Endothelial cell of umbilical vein (primary cell): Measurements from ENCODE around the gene ARMC3. TPM values are rescaled to one million over a fixed set of nuclear protein-coding genes. Genes with fewer than 3 reads are reported as not detected.

Experiments
- BruUV-seq: library from RNA; stranded (reverse); fragments of 400-500 nt; replicated peaks from 2 replicates; lab custom pipeline; 2021; lab: Mats Ljungman, UMichigan
- CTCF ChIA-PET: fragments of 300-600, 350-600 bp; sonication (Branson Sonifier 250); formaldehyde crosslinking; loops from one replicate; lab custom pipeline; 2021; ENCODE audit warnings: antibody characterized with exemption, inconsistent platforms; lab: Charles Lee
- POLR2A ChIA-PET: fragments of 300-600, 350-600 bp; sonication (Branson Sonifier 250); formaldehyde crosslinking; loops from one replicate; lab custom pipeline; 2021; ENCODE audit warnings: antibody characterized with exemption, inconsistent platforms; lab: Charles Lee
- DNase-seq: peaks from one replicate; pipeline ENCODE4 v3.0.0-alpha.2; 2011; ENCODE audit warnings: low read depth, low spot score
- FAIRE-seq: peaks from 2 replicates; lab custom pipeline; 2011; peaks lifted over from hg19 to GRCh38; lab: Jason Lieb, UNC
- H2AFZ ChIP-seq: 2 replicates; pipeline ENCODE4 v1.6.0; 2012; ENCODE audit warnings: low read depth, low read length, control low read depth, inconsistent platforms
- H3K27ac ChIP-seq: 2 replicates; pipeline ENCODE4 v1.5.1; 2011; ENCODE audit warnings: low read depth, mild to moderate bottlenecking, control low read depth, low read length, moderate library complexity; ENCODE audit not compliant: insufficient read depth
- H3K27me3 ChIP-seq, 2 experiments: 2 replicates each; pipeline versions ENCODE4 v1.6.0 to v1.6.1; 2011; ENCODE audit warnings: low read length in 2 of 2, mixed read lengths in 1 of 2; ENCODE audit not compliant: control insufficient read depth in 2 of 2, insufficient read depth in 2 of 2
- H3K36me3 ChIP-seq, 2 experiments: 2 replicates in 1 of 2; 3 replicates in 1 of 2; pipeline ENCODE4 v1.5.1; 2011; ENCODE audit warnings: low read length in 2 of 2, mild to moderate bottlenecking in 1 of 2, moderate library complexity in 1 of 2; ENCODE audit not compliant: control insufficient read depth in 2 of 2, insufficient read depth in 2 of 2; ENCODE audit errors: extremely low read depth in 1 of 2
- H3K4me1 ChIP-seq: 3 replicates; pipeline ENCODE4 v1.5.1; 2011; ENCODE audit warnings: mild to moderate bottlenecking, low read length; ENCODE audit not compliant: control insufficient read depth, insufficient read depth; ENCODE audit errors: extremely low read depth
- H3K4me2 ChIP-seq: 2 replicates; pipeline ENCODE4 v1.6.1; 2011; ENCODE audit warnings: low read length, control low read depth, mixed read lengths; ENCODE audit not compliant: insufficient read depth
- H3K4me3 ChIP-seq, 3 experiments: fragments of 200-600 bp in 1 of 3; sonication (generic), shearing (Covaris generic) in 1 of 3; replicated peaks in 1 of 3; 2 replicates each; pipeline ENCODE4 v1.5.1; 2011 to 2016; ENCODE audit warnings: control low read depth in 3 of 3, low read length in 3 of 3, mild to moderate bottlenecking in 2 of 3, inconsistent platforms in 1 of 3, low read depth in 1 of 3, moderate library complexity in 1 of 3; ENCODE audit not compliant: insufficient read depth in 1 of 3
- H3K79me2 ChIP-seq: 2 replicates; pipeline ENCODE4 v1.6.0; 2012; ENCODE audit warnings: low read length, inconsistent platforms; ENCODE audit not compliant: control insufficient read depth, insufficient read depth
- H3K9ac ChIP-seq: replicated peaks from 2 replicates; pipeline ENCODE3; 2011; ENCODE audit warnings: low read length, control low read depth; ENCODE audit not compliant: insufficient read depth; ENCODE audit errors: extremely low read depth
- H3K9me1 ChIP-seq: replicated peaks from 3 replicates; pipeline ENCODE4 v1.6.0; 2011; ENCODE audit warnings: mild to moderate bottlenecking, low read length; ENCODE audit not compliant: control insufficient read depth, insufficient read depth; ENCODE audit errors: extremely low read depth
- H3K9me3 ChIP-seq: replicated peaks from 2 replicates; pipeline ENCODE4 v1.5.1; 2012; ENCODE audit warnings: low read length, inconsistent platforms; ENCODE audit not compliant: control insufficient read depth, insufficient read depth
- H4K20me1 ChIP-seq: replicated peaks from 2 replicates; pipeline ENCODE3; 2011; ENCODE audit warnings: mild to moderate bottlenecking, low read length; ENCODE audit not compliant: control insufficient read depth, insufficient read depth; ENCODE audit errors: extremely low read depth
- EZH2 ChIP-seq: IDR thresholded peaks from 2 replicates; pipeline ENCODE4 v1.6.1; 2012; ENCODE audit warnings: borderline replicate concordance, low read depth, mild to moderate bottlenecking, moderate library complexity, low read length, inconsistent platforms; ENCODE audit not compliant: severe bottlenecking
- FOS ChIP-seq: IDR thresholded peaks from 2 replicates; pipeline ENCODE4 v1.6.1; 2011; ENCODE audit warnings: mild to moderate bottlenecking, low read length, moderate library complexity, borderline replicate concordance; ENCODE audit not compliant: insufficient read depth
- GATA2 ChIP-seq: IDR thresholded peaks from 2 replicates; pipeline ENCODE4 v1.7.0; 2011; ENCODE audit warnings: low read depth, mild to moderate bottlenecking, moderate library complexity, mixed read lengths, low read length; ENCODE audit not compliant: insufficient read length, insufficient read depth
- JUN ChIP-seq: IDR thresholded peaks from 2 replicates; pipeline ENCODE4 v1.6.1; 2011; ENCODE audit warnings: borderline replicate concordance, low read depth; ENCODE audit not compliant: insufficient read length, insufficient read depth
- MYC ChIP-seq: IDR thresholded peaks from one replicate; pipeline ENCODE4 v1.6.1; 2011; ENCODE audit warnings: mild to moderate bottlenecking, low read depth, low read length
- POLR2A ChIP-seq: IDR thresholded peaks from 2 replicates; pipeline ENCODE4 v1.6.1; 2012; ENCODE audit warnings: low read depth, mild to moderate bottlenecking, control low read depth, low read length
- POLR2AphosphoS5 ChIP-seq: IDR thresholded peaks from 2 replicates; pipeline ENCODE4 v1.6.1; 2012; ENCODE audit warnings: low read depth, mild to moderate bottlenecking, control low read depth, low read length, moderate library complexity; ENCODE audit not compliant: insufficient read depth
- dilution Hi-C: fragments of 300-500 bp; cut with MboI; formaldehyde crosslinking; loops from one replicate; pipeline ENCODE4 v1.15.0; 2019; ENCODE audit warnings: low sequenced_read_pairs; ENCODE audit not compliant: extremely low pct_ligation_motif_present
- intact Hi-C: fragments of 100-400 bp; cut with micrococcal nuclease; formaldehyde crosslinking; loops from one replicate; pipeline ENCODE4 v1.10.0; 2022
- polyA plus RNA-seq, 4 experiments: library from polyadenylated mRNA; depleted of rRNA in 3 of 4; stranded (reverse) in 3 of 4; unstranded in 1 of 4; fragments of >200 nt; gene quantifications; 2 replicates each; pipeline versions ENCODE4 v1.2.1 to v1.2.3, GENCODE V29; 2011 to 2012; ENCODE audit warnings: missing spikeins in 1 of 4
- total RNA-seq: library from RNA; stranded (reverse); gene quantifications from 2 replicates; pipeline ENCODE4 v1.2.3, GENCODE V29; 2021
- TF ChIP-seq, protein P1 (sequence below), 2 donors: IDR thresholded peaks; 1 replicate in 1 of 2; 2 replicates in 1 of 2; pipeline ENCODE4 v1.5.1; 2011; ENCODE audit warnings: low read length in 2 of 2, mild to moderate bottlenecking in 2 of 2, moderate library complexity in 2 of 2, control low read depth in 1 of 2, inconsistent platforms in 1 of 2, low read depth in 1 of 2; ENCODE audit not compliant: insufficient read depth in 1 of 2; ENCODE audit errors: extremely low read depth in 1 of 2
- TF ChIP-seq, protein P2 (sequence below): IDR thresholded peaks from 2 replicates; pipeline ENCODE4 v1.6.1; 2011; ENCODE audit not compliant: insufficient read depth, insufficient read length

The ARMC3 gene
- total and polyA plus RNA-seq, 2 donors (not counting 3 experiments of a cell fraction or from before 2014, with no cell fraction given): not detected

DNA sequence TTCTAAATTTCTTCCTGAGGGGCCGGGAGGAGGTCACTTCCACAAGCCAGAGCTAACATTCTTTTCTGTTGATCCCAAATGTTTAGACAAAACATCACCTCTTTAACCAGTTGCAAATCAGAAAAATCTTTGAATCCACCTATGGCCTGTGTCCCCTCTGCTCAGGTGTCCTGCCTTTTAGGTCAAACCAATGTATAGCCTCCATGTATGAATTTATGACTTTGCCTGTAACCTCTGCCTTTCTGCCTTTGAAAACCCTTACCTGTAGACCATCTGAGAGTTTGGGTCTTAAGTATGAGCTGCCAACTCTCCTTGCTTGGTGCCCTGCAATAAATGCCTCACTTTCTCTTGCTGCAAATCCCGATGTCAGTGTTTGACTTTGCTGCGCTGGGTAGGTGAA is 123.4 kb downstream of the ARMC3 start:
- H3K27ac ChIP-seq: no peak overlapping the region
- no peaks in the 10 kb centered on the region for H3K9me3 ChIP-seq
- CTCF ChIA-PET: no interaction called here
- no peak overlapping the region for H2AFZ ChIP-seq
- no peaks in the 10 kb centered on the region for H4K20me1 ChIP-seq
- H3K9ac ChIP-seq: no peak overlapping the region
- H3K4me1 ChIP-seq: no peaks in the 10 kb centered on the region
- H3K27me3 ChIP-seq: peaks cover 2 to 6% of the 10 kb centered on the region in 2 experiments
- no peaks in the 10 kb centered on the region for H3K9me1 ChIP-seq
- no peak overlapping the region for H3K4me3 ChIP-seq
- dilution Hi-C loops: no loop called here
- TF ChIP-seq FOS (no peak), MYC (no peak)
- TF ChIP-seq, protein P1, sequence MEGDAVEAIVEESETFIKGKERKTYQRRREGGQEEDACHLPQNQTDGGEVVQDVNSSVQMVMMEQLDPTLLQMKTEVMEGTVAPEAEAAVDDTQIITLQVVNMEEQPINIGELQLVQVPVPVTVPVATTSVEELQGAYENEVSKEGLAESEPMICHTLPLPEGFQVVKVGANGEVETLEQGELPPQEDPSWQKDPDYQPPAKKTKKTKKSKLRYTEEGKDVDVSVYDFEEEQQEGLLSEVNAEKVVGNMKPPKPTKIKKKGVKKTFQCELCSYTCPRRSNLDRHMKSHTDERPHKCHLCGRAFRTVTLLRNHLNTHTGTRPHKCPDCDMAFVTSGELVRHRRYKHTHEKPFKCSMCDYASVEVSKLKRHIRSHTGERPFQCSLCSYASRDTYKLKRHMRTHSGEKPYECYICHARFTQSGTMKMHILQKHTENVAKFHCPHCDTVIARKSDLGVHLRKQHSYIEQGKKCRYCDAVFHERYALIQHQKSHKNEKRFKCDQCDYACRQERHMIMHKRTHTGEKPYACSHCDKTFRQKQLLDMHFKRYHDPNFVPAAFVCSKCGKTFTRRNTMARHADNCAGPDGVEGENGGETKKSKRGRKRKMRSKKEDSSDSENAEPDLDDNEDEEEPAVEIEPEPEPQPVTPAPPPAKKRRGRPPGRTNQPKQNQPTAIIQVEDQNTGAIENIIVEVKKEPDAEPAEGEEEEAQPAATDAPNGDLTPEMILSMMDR (IDR thresholded peaks at IDR 0.05; ENCODE audit: extremely low read depth in 1 of 2, insufficient read depth in 1 of 2, low read depth in 1 of 2, low read length in 2 of 2): no peak
- H3K4me2 ChIP-seq: no peak overlapping the region
- DNase-seq: no peak
- no peak for FAIRE-seq
- intact Hi-C loops: no loop called here
- no TSS peak for BruUV-seq
- H3K36me3 ChIP-seq: no peaks in the 10 kb centered on the region
- POLR2A ChIA-PET: no interaction called here
- no peaks in the 10 kb centered on the region for H3K79me2 ChIP-seq

DNA sequence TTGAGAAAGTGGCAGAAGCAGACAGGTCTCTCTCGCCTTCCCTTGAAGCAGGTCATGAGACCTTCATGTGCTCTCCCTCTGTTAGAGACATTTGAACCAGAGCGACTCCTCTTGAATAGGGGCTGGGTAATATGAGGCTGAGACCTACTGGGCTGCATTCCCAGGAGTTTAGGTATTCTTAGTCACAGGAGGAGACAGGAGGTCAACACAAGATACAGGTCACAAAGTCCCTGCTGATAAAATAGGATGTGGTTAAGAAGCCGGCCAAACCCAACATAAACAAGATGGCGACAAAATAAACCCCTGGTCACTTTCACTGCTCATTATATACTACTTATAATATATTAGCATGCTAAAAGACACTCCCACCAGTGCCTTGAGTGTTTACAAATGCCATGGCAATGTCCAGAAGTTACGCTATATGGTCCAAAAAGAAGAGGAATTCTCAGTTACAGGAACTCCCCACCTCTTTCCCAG is 124.0 kb downstream of the ARMC3 start:
- Histone ChIP-seq H3K4me2 (no peak overlapping the region), H2AFZ (no peak overlapping the region), H3K36me3 (no peaks in the 10 kb centered on the region), H4K20me1 (no peaks in the 10 kb centered on the region), H3K9me3 (no peaks in the 10 kb centered on the region), H3K4me3 (no peak overlapping the region), H3K79me2 (no peaks in the 10 kb centered on the region), H3K9ac (no peak overlapping the region), H3K4me1 (no peaks in the 10 kb centered on the region), H3K27ac (no peak overlapping the region), H3K27me3 (peaks cover 2 to 6% of the 10 kb centered on the region in 2 experiments), H3K9me1 (no peaks in the 10 kb centered on the region)
- TF ChIP-seq POLR2AphosphoS5: no peak
- TF ChIP-seq JUN: no peak
- no peak for TF ChIP-seq MYC
- no peak for TF ChIP-seq FOS
- no peak for TF ChIP-seq GATA2
- TF ChIP-seq POLR2A: no peak
- TF ChIP-seq, protein P2, sequence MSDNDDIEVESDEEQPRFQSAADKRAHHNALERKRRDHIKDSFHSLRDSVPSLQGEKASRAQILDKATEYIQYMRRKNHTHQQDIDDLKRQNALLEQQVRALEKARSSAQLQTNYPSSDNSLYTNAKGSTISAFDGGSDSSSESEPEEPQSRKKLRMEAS: no peak
- TF ChIP-seq EZH2: no peak
- TF ChIP-seq, protein P1 (IDR thresholded peaks at IDR 0.05; ENCODE audit: extremely low read depth in 1 of 2, insufficient read depth in 1 of 2, low read depth in 1 of 2, low read length in 2 of 2): no peak
- dilution Hi-C loops: no loop called here
- BruUV-seq: no TSS peak
- FAIRE-seq (no peak), DNase-seq (no peak)
- ChIA-PET CTCF (no interaction called here), POLR2A (no interaction called here)
- intact Hi-C loops: no loop called here
